Activated naive CD4-positive, alpha-beta T cell treated with anti-CD3 and anti-CD28 coated beads, Interleukin-2, amount 50 U/mL, for 72 hours (primary cell): ENCODE results near the gene ZNF337. TPM values are rescaled to one million over a fixed set of nuclear protein-coding genes. Genes with fewer than 3 reads are reported as not detected.
"Not testable (repeated sequence)": the region's sequence is repeated elsewhere in the genome, so short reads cannot be mapped to it uniquely, and the experiment has no call there.

ENCODE experiments used
- ATAC-seq, 2 donors: fragments of 150-1000 bp; cut with Tn5 transposase; 2 replicates each; pipeline ENCODE4 v1.10.0; 2021; ENCODE audit warnings: mild to moderate bottlenecking in 2 of 2, moderate library complexity in 2 of 2
- DNase-seq, 2 donors: peaks; one replicate each; pipeline ENCODE4 v3.0.0; 2021 to 2022; ENCODE audit warnings: low spot score in 2 of 2
- H3K27ac Mint-ChIP-seq, 2 donors: one replicate each; pipeline ENCODE4 v1.8.0; 2022; ENCODE audit warnings: mild to moderate bottlenecking in 2 of 2, mixed read lengths in 2 of 2
- H3K36me3 Mint-ChIP-seq, 2 donors: one replicate each; pipeline ENCODE4 v1.8.0; 2022; ENCODE audit warnings: mixed read lengths in 2 of 2
- H3K9me3 Mint-ChIP-seq, 2 donors: one replicate each; pipeline ENCODE4 v1.8.0; 2022; ENCODE audit warnings: mixed read lengths in 2 of 2
- total RNA-seq, 2 donors: library from RNA; stranded (reverse); gene quantifications; one replicate each; pipeline ENCODE4 v1.2.3, GENCODE V29; 2022

Gene ZNF337
- total RNA-seq, 2 donors from 2014 or later: 14.3 to 17.2 TPM

DNA sequence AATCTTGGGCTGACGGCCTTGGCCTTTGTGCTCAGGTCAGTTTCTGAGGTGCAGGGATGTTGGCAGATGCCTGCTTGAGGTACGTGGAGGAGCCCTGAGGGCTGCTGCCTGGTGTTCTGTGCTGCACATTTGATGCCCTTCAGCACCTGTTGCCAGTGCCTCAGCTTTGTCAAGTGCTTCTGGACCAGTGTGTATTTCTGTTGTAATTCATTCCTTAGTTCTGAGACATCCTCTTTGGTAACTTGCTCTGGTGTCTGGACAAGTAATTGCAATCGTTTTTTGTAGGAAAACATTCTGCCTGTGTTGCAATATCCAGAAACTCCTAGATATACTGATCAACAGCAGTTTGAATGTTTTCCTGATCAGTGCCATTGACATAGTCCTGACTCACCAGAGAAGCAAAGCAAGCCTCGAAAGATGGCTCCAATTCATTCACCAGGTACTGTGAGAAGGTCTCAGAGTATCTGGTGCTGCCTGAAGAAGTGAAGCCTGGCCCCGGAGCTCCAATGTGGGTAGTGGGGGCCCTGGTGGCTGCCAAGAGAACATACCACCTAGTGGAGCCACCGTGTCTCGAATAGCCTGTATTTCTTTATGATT is 26.7 kb downstream of the ZNF337 start:
- no peak overlapping the region for H3K27ac Mint-ChIP-seq
- H3K36me3 Mint-ChIP-seq: peaks cover 16 to 17% of the 10 kb centered on the region in 2 donors
- no peaks in the 10 kb centered on the region for H3K9me3 Mint-ChIP-seq
- no peak for ATAC-seq
- no peak for DNase-seq

GRCh38 chr20:25668446-25668845 is 28.2 kb downstream of the ZNF337 start:
- ATAC-seq: no peak
- DNase-seq: no peak
- peaks cover 5 to 6% of the 10 kb centered on the region in 2 donors for H3K36me3 Mint-ChIP-seq
- no peaks in the 10 kb centered on the region for H3K9me3 Mint-ChIP-seq
- H3K27ac Mint-ChIP-seq: no peak overlapping the region

- Mint-ChIP-seq H3K9me3 (peaks cover 0 to 3% of the 10 kb centered on the region in 2 donors), H3K36me3 (peaks cover 0 to 18% of the 10 kb centered on the region in 2 donors), H3K27ac (peak overlapping the region in 1 of 2 donors; percentile 95)
- DNase-seq (no peak), ATAC-seq (peak in 1 of 2 donors; percentile 70)
Observed at GRCh38 chr20:25659999-25660398, 36.7 kb downstream of the ZNF337 start.

- ATAC-seq (no peak), DNase-seq (no peak)
- Mint-ChIP-seq H3K27ac (no peak overlapping the region), H3K36me3 (peaks cover 0 to 20% of the 10 kb centered on the region in 2 donors), H3K9me3 (peaks cover 0 to 3% of the 10 kb centered on the region in 2 donors)
Observed at GRCh38 chr20:25654487-25654886, 42.2 kb downstream of the ZNF337 start.

DNA sequence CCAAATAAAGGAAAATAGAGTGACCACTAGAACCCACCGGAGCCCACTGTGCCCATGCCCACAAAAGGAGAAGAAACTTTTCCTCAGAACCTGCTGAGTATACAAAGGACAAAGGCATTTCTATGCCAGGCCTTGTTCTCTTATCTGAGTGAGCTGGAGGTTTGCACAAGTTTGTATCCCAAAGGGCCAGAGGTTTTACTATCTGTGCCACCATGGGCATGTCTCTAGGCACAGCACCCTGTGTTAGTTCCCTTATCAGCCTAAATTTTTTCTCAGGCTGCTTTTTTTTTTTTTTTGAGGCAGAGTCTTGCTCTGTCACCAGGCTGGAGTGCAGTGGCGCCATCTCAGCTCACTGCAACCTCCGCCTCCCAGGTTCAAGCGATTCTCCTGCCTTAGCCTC is 43.8 kb downstream of the ZNF337 start:
- DNase-seq, ATAC-seq: not testable (repeated sequence)

GRCh38 chr20:25644814-25645213 is 51.8 kb downstream of the ZNF337 start:
- peaks cover 4 to 12% of the 10 kb centered on the region in 2 donors for H3K36me3 Mint-ChIP-seq
- no peaks in the 10 kb centered on the region for H3K9me3 Mint-ChIP-seq
- DNase-seq: no peak
- H3K27ac Mint-ChIP-seq: no peak overlapping the region
- no peak for ATAC-seq

More for the DNA sequence above, 43.8 kb downstream of the ZNF337 start:
- not testable (repeated sequence) for H3K27ac Mint-ChIP-seq, H3K9me3 Mint-ChIP-seq
- H3K36me3 Mint-ChIP-seq: peaks cover 1 to 10% of the 10 kb centered on the region in 2 donors

GRCh38 chr20:25643716-25644115 is 52.9 kb downstream of the ZNF337 start:
- H3K9me3 Mint-ChIP-seq: no peaks in the 10 kb centered on the region
- peak; percentile 53 to 54 for ATAC-seq
- no peak overlapping the region for H3K27ac Mint-ChIP-seq
- H3K36me3 Mint-ChIP-seq: peaks cover 4 to 12% of the 10 kb centered on the region in 2 donors
- DNase-seq: no peak

DNA sequence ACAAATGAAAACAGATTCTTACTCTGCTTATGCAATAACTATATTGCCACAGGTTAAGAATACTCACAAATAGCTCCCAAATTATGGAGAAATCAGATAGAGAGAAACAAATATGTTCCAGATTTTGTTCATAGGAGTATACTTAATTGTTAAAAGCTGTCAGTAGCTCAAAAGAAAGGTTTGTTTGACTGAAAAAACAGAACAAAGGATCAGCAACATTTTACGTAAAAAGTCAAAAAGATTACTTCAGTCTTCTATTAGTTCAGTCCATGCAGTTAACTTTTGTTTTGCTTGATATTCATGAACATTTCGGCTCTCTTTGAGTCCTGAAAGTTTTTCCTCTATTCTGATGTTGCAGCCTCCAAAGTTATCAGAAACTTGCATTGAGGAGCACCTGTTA is 59.4 kb downstream of the ZNF337 start:
- DNase-seq (no peak), ATAC-seq (no peak)
- Mint-ChIP-seq H3K9me3 (peaks cover 0 to 5% of the 10 kb centered on the region in 2 donors), H3K27ac (no peak overlapping the region), H3K36me3 (peaks cover 18 to 22% of the 10 kb centered on the region in 2 donors)

- peaks cover 0 to 11% of the 10 kb centered on the region in 2 donors for H3K9me3 Mint-ChIP-seq
- DNase-seq (no peak), ATAC-seq (no peak)
- H3K27ac Mint-ChIP-seq: no peak overlapping the region
- H3K36me3 Mint-ChIP-seq: peaks cover 19 to 39% of the 10 kb centered on the region in 2 donors
Observed at GRCh38 chr20:25632940-25633790, 63.5 kb downstream of the ZNF337 start.

GRCh38 chr20:25630615-25631014 is 66.0 kb downstream of the ZNF337 start:
- Mint-ChIP-seq H3K9me3 (peaks cover 0 to 22% of the 10 kb centered on the region in 2 donors), H3K36me3 (peaks cover 20 to 46% of the 10 kb centered on the region in 2 donors)
- not testable (repeated sequence) for ATAC-seq, H3K27ac Mint-ChIP-seq, DNase-seq

- H3K9me3 Mint-ChIP-seq: peaks cover 0 to 22% of the 10 kb centered on the region in 2 donors
- ATAC-seq: no peak
- peaks cover 13 to 40% of the 10 kb centered on the region in 2 donors for H3K36me3 Mint-ChIP-seq
- H3K27ac Mint-ChIP-seq: peak overlapping the region in 1 of 2 donors; percentile 30
- no peak for DNase-seq
Observed at GRCh38 chr20:25629816-25630499, 66.7 kb downstream of the ZNF337 start.

DNA sequence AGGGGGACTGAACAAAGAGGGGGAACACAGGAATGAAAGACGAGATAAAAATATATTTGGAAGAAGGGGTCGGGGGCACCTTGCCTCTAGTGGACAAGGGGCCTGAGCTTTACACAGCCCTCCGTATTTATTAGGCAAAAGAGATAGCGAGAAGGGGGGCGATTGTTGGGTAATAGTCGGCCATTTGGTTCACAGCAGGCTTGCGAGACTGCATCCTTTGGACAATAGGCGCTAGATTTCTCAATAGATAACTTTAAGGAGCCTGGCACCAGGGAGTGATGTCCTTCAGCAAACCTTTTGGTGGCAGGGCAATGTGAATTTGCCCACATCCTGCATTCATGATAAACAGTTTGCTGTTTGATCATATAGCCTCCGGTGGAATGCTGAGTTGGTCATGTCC is 69.9 kb downstream of the ZNF337 start:
- Mint-ChIP-seq H3K27ac (peak overlapping the region in 1 of 2 donors; percentile 28), H3K9me3 (peaks cover 0 to 18% of the 10 kb centered on the region in 2 donors), H3K36me3 (peaks cover 31 to 53% of the 10 kb centered on the region in 2 donors)
- ATAC-seq (no peak), DNase-seq (no peak)

DNA sequence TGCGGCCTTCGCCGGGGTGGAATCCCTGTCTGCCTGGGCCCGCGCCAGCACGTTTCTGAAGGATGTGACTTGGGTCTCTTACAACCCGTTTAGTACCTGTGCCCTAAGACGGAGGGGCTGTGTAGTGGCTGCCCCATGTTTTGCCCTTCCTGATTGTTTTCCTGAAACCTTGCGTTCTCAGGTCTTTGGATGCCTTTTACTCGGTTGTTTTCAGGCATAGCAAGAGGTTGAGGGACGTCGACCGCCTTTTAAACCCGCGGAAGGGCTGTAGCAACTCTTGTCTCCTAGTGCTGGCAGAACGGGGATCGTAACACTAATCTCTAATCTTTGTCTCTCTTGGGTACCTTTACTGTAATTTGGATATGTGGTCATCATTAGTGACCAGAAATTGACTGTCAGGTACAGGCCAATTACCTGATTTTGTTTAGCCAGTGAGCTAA is 72.1 kb downstream of the ZNF337 start:
- no peak for DNase-seq
- ATAC-seq: no peak
- Mint-ChIP-seq H3K27ac (peak overlapping the region; percentile 95 to 96), H3K36me3 (peaks cover 31 to 49% of the 10 kb centered on the region in 2 donors), H3K9me3 (peaks cover 0 to 14% of the 10 kb centered on the region in 2 donors)

Other genes starting within 250 kb of the ZNF337 start
- 1 to 10 TPM; 3.2 to 5.5 TPM for gene NINL, start 111.3 kb downstream of the ZNF337 start, total RNA-seq
- gene NANP, start 72.8 kb downstream of the ZNF337 start, total RNA-seq: 1 to 10 TPM; 6.6 to 9.5 TPM